HFFc6 (cell line): ENCODE data around the gene RGL4. TPM values are rescaled to one million over a fixed set of nuclear protein-coding genes. Genes with fewer than 3 reads are reported as not detected.
"Not testable (repeated sequence)": the region's sequence is repeated elsewhere in the genome, so short reads cannot be mapped to it uniquely, and the experiment has no call there.

ENCODE experiments used
- DNase-seq: peaks from one replicate; pipeline ENCODE4 v3.0.0-alpha.2; 2018
- H3K27ac Mint-ChIP-seq: 2 replicates; pipeline ENCODE4 v1.8.0; 2020; ENCODE audit warnings: mild to moderate bottlenecking, mixed read lengths
- H3K27me3 Mint-ChIP-seq: 2 replicates; pipeline ENCODE4 v1.8.0; 2021; ENCODE audit warnings: mild to moderate bottlenecking, moderate library complexity, mixed read lengths; ENCODE audit not compliant: insufficient read depth
- H3K36me3 Mint-ChIP-seq: 2 replicates; pipeline ENCODE4 v1.8.0; 2021; ENCODE audit warnings: low read depth, mixed read lengths
- H3K4me1 Mint-ChIP-seq: 2 replicates; pipeline ENCODE4 v1.8.0; 2020; ENCODE audit warnings: low read depth, mixed read lengths
- H3K4me3 Mint-ChIP-seq: 2 replicates; pipeline ENCODE4 v1.8.0; 2020; ENCODE audit warnings: mild to moderate bottlenecking, moderate library complexity, mixed read lengths
- H3K9me3 Mint-ChIP-seq: 2 replicates; pipeline ENCODE4 v1.8.0; 2020; ENCODE audit warnings: mild to moderate bottlenecking, mixed read lengths
- CTCF ChIP-seq: fragments of 200-600 bp; sonication (generic); IDR thresholded peaks from 2 replicates; pipeline ENCODE4 v1.5.0; 2021; ENCODE audit warnings: antibody characterized with exemption, mild to moderate bottlenecking
- long read RNA-seq: library from polyadenylated mRNA; unstranded; transcript quantifications from one replicate; pipeline ENCODE4 v2.0.0, GENCODE V29; 2019
- total RNA-seq, 6 experiments: library from RNA; stranded (reverse); fragmentation: NEBNext Ultra II Directional; extraction: Animal tissue kit (Norgen Biotek cat#: 25700); gene quantifications; 2 replicates in 1 of 6; 3 replicates in 5 of 6; pipeline ENCODE4 v1.2.3, GENCODE V29; 2021

The RGL4 gene
- not detected for total RNA-seq
- long read RNA-seq = 0 reads

GRCh38 chr22:23690713-23691112, at the start of gene RGL4:
TSS of gene RGL4 (plus strand) at chr22:23691013. CDS start at chr22:23692031, 1,018 bp downstream.
- no peaks in the 10 kb centered on the region for H3K27me3 Mint-ChIP-seq
- no peak within 1 kb of the TSS for H3K27ac Mint-ChIP-seq
- no peak for TF ChIP-seq CTCF
- DNase-seq = no peak
- H3K4me1 Mint-ChIP-seq = no peaks in the 10 kb centered on the region
- H3K4me3 Mint-ChIP-seq = no peak within 1 kb of the TSS
- peaks cover 10% of the 10 kb centered on the region; the same call in 1 of the 2 replicates for H3K36me3 Mint-ChIP-seq
- H3K9me3 Mint-ChIP-seq = no peaks in the 10 kb centered on the region

DNA sequence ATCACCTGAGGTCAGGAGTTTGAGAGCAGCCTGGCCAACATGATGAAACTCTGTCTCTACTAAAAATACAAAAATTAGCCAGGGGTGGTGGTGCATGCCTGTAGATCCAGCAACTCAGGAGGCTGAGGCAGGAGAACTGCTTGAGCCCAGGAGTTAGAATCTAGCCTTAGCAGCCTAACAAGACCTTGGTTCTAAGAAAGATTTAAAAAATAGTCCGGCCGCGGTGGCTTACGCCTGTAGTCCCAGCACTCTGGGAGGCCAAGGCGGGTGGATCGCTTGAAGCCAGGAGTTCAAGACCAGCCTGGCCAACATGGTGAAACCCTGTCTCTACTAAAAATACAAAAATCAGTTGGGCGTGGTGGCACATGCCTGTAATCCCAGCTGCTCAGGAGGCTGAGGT, 44.3 kb upstream of the RGL4 start:
- not testable (repeated sequence) for H3K9me3 Mint-ChIP-seq, H3K27me3 Mint-ChIP-seq, H3K4me3 Mint-ChIP-seq, H3K36me3 Mint-ChIP-seq, H3K27ac Mint-ChIP-seq, DNase-seq, H3K4me1 Mint-ChIP-seq

DNA sequence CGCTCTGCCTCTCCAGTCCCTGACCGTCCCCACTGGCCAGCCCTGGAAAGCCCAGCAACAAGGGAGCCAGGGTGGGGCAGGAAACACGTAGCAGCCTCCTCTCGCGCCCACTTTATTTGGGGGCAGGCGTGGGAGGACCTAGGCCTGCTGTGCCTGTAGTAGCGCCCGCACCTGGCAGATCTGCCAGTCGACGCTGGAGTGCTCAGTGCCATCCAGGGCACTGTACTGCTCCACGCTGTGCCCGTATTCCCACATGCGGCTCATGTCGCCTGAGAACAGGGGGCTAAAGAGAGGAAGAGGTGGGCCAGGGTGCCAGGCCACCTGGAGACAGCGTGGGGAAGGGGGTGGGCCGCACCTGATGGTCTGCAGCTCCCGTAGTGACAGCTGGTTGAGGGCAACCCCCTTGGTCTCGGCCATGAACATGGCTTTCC, 41.7 kb upstream of the RGL4 start:
- Mint-ChIP-seq H3K4me3 (no peak overlapping the region), H3K27ac (no peak overlapping the region), H3K4me1 (no peaks in the 10 kb centered on the region), H3K9me3 (no peaks in the 10 kb centered on the region), H3K27me3 (peaks cover 1% of the 10 kb centered on the region), H3K36me3 (no peaks in the 10 kb centered on the region)
- TF ChIP-seq CTCF = no peak
- no peak for DNase-seq

- no peaks in the 10 kb centered on the region for H3K4me1 Mint-ChIP-seq
- no peak overlapping the region for H3K4me3 Mint-ChIP-seq
- H3K36me3 Mint-ChIP-seq = no peaks in the 10 kb centered on the region
- H3K27ac Mint-ChIP-seq = no peak overlapping the region
- H3K9me3 Mint-ChIP-seq = no peaks in the 10 kb centered on the region
- peaks cover 1% of the 10 kb centered on the region for H3K27me3 Mint-ChIP-seq
- TF ChIP-seq CTCF = no peak
- no peak for DNase-seq
Measured at GRCh38 chr22:23651676-23652075, 39.1 kb upstream of the RGL4 start.

GRCh38 chr22:23652286-23652685, 38.5 kb upstream of the RGL4 start:
- TF ChIP-seq CTCF = no peak
- no peak overlapping the region for H3K27ac Mint-ChIP-seq

DNA sequence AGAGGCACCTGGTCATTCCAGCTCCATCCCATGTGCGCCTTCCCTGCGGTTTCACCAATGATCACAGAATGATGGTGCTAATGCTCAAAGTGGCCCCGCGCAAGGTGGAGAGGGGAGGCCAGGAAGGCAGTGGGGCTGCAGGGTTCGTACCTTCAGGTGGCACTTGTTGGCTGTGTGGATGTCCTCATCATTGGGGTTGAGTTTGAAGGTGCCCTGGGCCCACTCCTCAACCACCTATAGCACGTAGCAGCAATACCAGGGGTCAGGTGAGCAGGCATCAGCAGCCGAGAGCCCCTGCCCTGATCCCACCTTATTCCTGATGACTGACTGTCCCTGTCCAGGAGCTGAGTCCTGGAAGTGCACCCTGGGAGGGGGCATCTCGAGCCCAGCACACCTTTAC, 38.1 kb upstream of the RGL4 start:
- Mint-ChIP-seq H3K36me3 (no peaks in the 10 kb centered on the region), H3K27me3 (no peaks in the 10 kb centered on the region; the same call in 1 of the 2 replicates), H3K4me3 (no peak overlapping the region)

More at GRCh38 chr22:23652286-23652685, 38.5 kb upstream of the RGL4 start:
- Mint-ChIP-seq H3K27me3 (peaks cover 1% of the 10 kb centered on the region), H3K4me3 (no peak overlapping the region), H3K4me1 (no peaks in the 10 kb centered on the region), H3K36me3 (no peaks in the 10 kb centered on the region), H3K9me3 (no peaks in the 10 kb centered on the region)
- DNase-seq = no peak

More for the DNA sequence above, 38.1 kb upstream of the RGL4 start:
- DNase-seq = no peak
- no peaks in the 10 kb centered on the region for H3K9me3 Mint-ChIP-seq
- H3K27ac Mint-ChIP-seq = no peak overlapping the region
- H3K4me1 Mint-ChIP-seq = no peaks in the 10 kb centered on the region
- TF ChIP-seq CTCF = no peak
